ENCODE data around the gene CXADR.

GRCh38 chr21:17532292-17532691, 19.4 kb downstream of the CXADR start:
- TF ChIP-seq CTCF (IDR thresholded peaks at IDR 0.05) (no peak), POLR2A (IDR thresholded peaks at IDR 0.05) (no peak)
